ENCODE results near the gene MIPOL1.

GRCh38 chr14:37153483-37153882 is 44.3 kb upstream of the MIPOL1 start:
- TF ChIP-seq, protein P1, sequence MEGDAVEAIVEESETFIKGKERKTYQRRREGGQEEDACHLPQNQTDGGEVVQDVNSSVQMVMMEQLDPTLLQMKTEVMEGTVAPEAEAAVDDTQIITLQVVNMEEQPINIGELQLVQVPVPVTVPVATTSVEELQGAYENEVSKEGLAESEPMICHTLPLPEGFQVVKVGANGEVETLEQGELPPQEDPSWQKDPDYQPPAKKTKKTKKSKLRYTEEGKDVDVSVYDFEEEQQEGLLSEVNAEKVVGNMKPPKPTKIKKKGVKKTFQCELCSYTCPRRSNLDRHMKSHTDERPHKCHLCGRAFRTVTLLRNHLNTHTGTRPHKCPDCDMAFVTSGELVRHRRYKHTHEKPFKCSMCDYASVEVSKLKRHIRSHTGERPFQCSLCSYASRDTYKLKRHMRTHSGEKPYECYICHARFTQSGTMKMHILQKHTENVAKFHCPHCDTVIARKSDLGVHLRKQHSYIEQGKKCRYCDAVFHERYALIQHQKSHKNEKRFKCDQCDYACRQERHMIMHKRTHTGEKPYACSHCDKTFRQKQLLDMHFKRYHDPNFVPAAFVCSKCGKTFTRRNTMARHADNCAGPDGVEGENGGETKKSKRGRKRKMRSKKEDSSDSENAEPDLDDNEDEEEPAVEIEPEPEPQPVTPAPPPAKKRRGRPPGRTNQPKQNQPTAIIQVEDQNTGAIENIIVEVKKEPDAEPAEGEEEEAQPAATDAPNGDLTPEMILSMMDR (IDR thresholded peaks at IDR 0.05): no peak
- TF ChIP-seq POLR2A (IDR thresholded peaks at IDR 0.05) (no peak), EP300 (IDR thresholded peaks at IDR 0.05) (no peak)

All from tibial nerve (tissue), 4 donors.